ENCODE measurements around the gene SLC27A1.

DNA sequence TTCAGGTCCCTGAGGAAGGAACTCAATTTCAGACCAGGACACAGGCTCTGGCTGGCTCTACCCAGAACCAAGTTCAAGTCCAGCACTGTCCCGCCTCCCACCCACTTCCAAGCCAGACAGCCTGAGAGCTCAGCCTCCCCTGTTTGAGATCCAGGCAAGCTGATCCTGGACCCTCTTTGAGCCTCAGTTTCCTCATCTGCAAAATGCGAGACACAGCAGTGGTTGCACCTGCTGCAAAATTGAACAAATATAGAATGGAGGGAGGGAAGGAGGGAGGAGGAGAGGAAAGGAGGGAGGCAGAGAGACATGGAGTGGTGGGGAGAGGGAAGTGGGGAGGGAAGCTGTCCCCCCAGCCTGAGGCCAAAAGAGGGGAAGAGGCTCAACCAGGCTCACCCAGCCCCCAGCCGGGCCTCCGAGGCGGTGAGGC lies 22.6 kb upstream of the SLC27A1 start:
- TF ChIP-seq, protein P1, sequence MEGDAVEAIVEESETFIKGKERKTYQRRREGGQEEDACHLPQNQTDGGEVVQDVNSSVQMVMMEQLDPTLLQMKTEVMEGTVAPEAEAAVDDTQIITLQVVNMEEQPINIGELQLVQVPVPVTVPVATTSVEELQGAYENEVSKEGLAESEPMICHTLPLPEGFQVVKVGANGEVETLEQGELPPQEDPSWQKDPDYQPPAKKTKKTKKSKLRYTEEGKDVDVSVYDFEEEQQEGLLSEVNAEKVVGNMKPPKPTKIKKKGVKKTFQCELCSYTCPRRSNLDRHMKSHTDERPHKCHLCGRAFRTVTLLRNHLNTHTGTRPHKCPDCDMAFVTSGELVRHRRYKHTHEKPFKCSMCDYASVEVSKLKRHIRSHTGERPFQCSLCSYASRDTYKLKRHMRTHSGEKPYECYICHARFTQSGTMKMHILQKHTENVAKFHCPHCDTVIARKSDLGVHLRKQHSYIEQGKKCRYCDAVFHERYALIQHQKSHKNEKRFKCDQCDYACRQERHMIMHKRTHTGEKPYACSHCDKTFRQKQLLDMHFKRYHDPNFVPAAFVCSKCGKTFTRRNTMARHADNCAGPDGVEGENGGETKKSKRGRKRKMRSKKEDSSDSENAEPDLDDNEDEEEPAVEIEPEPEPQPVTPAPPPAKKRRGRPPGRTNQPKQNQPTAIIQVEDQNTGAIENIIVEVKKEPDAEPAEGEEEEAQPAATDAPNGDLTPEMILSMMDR (IDR thresholded peaks at IDR 0.05), result no peak
- TF ChIP-seq SMC3 (IDR thresholded peaks at IDR 0.05; ENCODE audit: low read depth, low read length), result no peak
- TF ChIP-seq JUND (IDR thresholded peaks at IDR 0.05), result no peak
